ENCODE measurements around the gene RAB34.

Gene RAB34, protein sequence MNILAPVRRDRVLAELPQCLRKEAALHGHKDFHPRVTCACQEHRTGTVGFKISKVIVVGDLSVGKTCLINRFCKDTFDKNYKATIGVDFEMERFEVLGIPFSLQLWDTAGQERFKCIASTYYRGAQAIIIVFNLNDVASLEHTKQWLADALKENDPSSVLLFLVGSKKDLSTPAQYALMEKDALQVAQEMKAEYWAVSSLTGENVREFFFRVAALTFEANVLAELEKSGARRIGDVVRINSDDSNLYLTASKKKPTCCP

DNA sequence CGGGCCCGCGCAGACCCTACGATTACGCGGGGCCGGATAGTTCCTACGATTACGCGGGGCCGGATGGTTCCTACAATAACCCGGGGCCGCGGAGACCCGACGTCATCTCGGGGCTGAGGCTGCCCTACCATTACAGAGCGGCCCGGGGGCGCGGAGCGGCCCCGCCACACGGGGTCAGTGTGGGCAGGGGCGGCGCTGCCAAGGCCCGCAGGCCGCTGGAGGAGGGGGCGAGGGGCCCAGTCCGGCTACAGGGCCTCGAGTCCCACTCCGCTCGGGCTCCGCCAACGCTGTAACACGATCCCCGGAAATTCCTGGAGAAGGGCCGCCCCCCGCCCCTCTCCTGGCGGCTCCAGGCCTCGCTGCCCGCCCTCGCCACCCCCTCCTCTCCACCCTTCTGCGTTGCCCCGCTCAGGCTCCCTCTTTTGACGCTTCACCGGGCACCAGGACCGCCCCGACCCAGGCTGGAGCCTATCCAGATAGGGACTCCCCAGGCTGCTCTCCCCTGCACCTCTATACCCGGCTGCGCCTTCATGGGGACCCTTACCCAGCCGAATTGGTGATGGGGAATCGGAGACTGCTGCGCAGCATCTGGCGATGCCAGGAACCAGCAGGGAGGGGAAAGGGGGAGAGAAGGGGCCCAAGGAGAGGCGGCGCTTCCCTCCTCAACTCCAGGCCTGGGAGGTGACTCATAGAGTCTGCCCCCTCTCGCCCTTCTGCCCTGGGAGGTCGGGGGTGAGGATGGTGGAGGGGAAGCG, at the start of gene RAB34:
RAB34 (minus strand) TSS at position 291 of the 755 bp plus-strand sequence. CDS start 602 bp downstream, outside the sequence.
- peak in 3 of 6 experiments; percentile 8 to 24 (median 20) for DNase-seq

- no peak for DNase-seq
Measured at GRCh38 chr17:28765038-28765437, 47.4 kb upstream of the RAB34 start.

- peak; percentile 29 to 85 (median 70) for DNase-seq
Measured at GRCh38 chr17:28763804-28764266, 46.2 kb upstream of the RAB34 start.

DNA sequence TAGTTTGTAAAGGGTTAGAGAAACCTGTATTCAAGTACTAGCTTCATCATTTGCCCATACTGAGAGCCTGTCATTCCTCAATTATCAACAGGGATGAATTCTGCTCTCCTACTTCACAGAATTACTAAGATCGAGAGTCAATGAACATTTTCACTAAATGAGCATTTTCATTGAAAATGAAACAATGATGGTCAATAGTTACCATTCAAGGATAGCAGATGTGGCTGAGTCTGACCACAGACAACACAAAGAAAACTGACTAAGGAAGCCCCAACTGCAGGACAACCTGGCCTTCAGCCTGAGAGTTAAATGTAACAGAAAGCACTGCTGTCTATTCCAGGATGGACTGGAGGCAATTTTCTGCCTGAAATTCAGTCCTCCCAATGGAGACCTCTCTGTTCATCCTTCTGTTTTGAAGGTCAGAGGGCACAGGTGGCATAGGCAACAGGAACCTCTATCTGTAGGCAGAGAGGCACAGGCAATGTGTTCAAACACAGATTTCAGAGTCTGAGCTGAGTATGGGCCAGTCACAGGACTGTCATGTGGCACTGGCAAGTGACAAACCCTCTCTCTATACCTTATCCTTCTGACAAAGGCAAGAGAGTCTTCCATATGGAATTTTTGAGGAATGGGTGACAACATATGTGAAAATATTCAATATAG, 45.6 kb upstream of the RAB34 start:
- no peak for DNase-seq

DNA sequence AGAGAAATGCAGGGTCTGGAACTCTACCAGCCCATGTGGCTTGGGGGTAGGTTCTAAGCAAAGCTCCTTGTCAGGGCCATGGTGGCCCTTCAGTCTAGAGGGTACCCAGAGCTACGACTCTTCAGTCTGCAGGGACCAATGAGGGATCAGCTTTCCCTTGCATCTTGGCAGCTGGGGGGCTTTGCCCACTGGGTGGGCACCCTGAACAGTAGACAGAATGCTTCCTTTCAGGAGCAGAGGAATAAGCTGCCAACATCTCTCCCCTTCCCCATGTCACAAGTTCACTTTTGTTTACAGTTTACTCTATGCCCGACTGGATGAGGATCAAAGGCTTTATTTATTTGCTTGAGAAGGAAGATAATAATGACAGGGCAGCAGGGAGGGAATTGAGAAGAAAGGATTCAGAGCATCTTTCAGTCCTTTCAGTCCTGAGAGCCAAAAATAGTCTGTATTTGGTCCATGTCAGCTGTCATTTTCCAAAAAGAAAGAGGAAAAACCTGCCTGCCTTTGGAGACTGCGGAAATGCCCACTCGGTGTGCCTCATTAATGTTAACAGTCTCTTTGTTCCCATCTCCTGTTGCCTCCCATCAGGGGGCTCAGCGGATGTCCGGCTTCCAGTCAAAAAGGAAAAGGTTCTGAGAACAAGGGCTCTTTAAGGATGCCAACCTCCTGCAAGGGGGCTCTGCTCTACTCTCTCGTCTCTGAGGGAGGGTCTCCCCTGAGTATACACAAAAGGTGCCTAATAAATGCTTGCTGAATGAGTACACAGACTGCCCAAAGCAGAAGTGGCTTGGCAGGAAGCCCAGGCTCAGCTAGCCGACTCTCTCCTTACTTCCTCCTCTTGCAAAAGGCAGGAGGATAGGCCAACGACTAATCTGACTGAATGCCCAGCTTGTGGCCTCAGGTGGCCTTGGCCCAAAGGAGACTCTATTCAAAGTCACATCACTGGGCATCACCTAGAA, 43.2 kb upstream of the RAB34 start:
- DNase-seq, result no peak

DNA sequence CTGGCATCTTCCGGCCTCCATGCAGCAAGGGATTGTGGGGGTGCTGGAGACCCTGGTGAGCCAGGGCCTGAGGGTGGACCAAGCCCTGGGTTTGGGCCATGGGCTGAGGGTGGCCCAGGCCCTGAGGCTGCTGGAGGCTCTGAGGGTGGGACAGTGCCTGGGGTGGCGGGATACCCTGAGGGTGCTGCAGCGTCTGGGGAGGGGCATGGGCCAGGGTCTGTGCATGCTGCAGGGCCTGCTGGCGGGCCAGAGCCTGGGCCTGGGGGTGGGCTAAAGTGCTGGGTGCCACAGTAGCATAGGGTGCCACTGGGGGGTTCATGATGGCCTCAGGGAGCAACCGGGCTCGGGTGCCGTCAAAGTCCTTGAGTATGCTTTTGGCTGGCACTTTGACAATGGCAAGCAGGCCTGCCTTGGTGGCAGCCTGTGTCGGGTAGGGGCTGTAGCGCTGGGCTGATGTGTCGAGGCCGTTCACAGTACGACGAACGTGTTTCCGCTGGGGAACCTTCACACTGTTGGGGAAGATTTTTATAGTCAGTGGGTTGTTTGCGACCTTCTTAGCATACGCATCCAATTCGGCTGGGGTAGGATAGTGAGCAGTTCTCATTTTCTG, 41.7 kb upstream of the RAB34 start:
- DNase-seq, result no peak

DNA sequence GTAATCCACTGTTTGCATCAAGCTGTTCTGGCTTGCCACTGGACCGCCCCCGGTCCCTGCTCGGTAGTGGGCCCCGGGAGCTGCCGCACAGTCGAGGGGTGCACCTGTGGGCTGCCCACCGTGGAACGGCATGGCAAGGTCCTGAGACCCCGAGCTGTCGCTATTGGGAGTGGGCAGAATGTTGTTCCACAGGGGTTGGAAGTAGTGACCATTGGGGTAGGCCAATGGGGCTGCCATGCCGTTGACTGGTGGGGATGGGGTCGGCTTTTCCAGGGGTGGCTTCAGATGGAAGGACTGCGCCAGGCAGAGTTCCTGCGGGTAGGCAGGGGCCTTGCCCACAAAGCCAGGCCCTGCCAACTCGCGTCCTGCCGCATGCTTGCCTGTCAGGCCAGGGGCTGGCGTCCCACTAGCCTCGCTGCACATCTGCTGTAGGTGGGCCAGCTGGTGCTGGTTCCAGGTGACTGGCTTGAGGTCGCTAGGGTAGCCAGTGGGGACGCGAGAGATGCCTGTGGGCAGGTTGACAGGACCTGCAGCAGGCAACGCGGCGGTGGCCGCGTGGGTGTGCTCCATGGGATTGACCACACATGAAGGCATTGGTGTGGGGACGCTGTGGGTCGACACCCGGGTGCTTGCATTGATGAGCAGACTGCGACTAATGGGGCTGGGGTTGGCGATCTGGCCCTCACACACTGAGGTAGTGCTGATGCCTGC, 40.9 kb upstream of the RAB34 start:
- no peak for DNase-seq

GRCh38 chr17:28756049-28756804, 38.6 kb upstream of the RAB34 start:
- DNase-seq, result no peak

DNA sequence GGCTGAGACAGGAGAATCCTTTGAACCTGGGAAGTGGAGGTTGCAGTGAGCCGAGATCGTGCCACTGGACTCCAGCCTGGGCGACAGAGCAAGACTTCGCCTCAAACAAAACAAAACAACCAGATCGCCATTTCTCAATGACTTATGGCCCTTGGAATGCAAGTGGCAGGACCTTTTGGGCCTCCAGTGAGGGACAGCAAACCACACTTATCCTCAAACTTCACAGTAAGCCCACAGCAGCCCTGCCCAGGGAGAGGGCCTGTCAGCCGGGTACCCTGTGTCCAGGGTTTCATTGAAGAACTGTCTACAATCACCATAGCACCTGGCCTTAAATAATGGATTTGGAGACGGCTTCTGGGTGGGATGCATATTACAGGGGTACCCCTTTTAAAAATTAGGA, 37.8 kb upstream of the RAB34 start:
- DNase-seq, result no peak

DNA sequence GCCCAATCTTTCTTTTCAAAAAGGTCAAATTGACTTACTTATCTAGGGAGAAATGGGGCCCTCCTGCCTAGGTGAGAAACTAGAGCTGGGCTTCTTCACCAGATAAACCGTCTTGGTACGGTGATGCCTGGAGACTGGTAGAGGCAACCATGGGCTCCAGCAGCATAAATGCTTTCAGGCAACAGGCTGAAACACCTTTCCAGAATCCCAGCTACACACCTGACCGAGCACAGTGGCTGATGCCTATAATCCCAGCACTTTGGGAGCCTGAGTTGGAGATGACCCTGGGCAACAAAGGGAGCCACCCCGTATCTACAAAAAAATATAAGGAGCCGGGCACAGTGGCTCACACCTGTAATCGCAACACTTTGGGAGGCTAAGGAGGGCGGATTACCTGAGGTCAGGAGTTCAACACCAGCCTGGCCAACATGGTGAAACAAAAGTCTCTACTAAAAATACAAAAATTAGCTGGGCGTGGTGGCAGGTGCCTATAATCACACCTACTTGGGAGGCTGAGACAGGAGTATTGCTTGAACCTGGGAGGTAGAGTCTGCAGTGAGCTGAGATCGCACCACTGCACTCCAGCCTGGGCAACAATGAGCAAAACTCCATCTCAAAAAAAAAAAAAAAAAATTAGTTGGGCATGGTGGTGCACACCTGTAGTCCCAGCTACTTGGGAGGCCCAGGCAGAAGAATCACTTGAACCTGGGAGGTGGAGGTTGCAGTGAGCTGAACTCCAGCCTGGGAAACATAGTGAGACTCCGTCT, 34.1 kb upstream of the RAB34 start:
- no peak for DNase-seq

- DNase-seq, result peak; percentile 72 to 86 (median 82)
Measured at GRCh38 chr17:28750178-28751047, 32.7 kb upstream of the RAB34 start.

DNA sequence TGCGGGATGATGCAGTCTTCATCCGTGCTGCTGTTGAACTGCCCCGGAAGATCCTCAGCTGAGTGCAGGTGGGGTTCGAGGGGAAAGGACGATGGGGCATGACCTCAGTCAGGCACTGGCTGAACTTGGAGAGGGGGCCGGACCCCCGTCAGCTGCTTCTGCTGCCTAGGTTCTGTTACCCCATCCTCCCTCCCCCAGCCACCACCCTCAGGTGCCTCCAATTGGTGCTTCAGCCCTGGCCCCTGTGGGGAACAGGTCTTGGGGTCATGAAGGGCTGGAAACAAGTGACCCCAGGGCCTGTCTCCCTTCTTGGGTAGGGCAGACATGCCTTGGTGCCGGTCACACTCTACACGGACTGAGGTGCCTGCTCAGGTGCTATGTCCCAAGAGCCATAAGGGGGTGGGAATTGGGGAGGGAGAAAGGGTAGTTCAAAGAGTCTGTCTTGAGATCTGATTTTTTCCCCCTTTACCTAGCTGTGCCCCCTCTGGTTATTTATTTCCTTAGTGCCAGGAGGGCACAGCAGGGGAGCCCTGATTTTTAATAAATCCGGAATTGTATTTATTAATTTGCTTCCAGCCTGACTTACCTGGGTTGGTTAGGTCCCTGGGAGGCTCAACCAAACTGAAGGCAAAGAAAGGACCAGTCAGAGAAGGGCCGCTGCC, 32.0 kb upstream of the RAB34 start:
- DNase-seq, result no peak

- DNase-seq, result peak in 1 of 6 experiments; percentile 11
Measured at GRCh38 chr17:28748852-28749515, 31.3 kb upstream of the RAB34 start.

DNA sequence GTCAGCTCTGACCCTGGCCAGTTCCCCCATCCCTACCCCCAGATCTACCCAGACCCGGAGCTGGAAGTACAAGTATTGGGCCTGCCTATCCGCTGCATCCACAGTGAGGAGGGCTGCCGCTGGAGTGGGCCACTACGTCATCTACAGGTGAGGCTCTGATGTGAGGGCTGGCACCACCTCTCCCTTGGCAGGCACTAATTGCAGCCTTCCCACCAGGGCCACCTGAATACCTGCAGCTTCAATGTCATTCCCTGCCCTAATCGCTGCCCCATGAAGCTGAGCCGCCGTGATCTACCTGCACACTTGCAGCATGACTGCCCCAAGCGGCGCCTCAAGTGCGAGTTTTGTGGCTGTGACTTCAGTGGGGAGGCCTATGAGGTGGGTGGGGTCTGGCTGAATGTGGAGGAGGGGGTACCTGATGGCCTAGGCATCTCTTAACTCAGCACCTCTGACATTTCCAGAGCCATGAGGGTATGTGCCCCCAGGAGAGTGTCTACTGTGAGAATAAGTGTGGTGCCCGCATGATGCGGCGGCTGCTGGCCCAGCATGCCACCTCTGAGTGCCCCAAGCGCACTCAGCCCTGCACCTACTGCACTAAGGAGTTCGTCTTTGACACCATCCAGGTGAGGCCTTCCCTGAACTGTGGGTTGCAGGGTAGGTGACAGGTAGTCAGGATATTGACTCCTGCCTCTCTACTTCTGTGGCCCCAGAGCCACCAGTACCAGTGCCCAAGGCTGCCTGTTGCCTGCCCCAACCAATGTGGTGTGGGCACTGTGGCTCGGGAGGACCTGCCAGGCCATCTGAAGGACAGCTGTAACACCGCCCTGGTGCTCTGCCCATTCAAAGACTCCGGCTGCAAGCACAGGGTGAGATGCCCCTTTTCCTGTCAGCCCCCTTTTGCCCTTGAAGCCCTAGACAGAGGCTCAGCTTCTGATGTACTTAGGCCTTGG, 30.4 kb upstream of the RAB34 start:
- DNase-seq, result no peak

DNA sequence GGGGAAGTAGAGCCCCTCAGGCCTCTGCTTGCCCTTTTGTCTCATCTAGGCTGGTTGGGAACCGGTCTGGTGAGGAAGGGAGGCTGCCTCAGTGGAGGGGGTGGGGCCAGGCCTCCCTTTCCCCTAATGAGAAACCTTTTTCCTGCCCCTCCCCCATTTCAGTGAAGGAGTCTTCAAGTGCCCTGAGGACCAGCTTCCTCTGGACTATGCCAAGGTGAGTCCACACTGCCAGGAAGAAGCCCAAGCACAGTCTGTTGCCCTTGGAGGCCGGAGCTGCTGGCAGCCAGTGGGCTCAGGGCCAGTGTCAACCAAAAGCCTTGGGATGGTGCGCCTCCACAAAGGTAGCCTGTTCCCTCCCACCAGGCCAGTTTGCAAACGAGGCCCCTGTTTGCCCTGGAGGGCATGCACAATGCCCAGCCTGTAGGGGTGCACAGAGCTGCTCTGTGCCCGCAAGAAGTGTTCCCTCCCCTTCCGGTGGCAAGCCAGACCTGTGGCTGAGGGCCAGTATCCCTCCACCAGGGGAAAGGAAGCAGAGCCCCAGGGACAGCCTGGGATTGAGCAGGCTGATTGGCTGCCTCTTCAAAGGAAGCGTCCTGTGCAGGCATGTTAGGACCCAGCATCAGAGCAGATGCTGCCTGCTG, 29.5 kb upstream of the RAB34 start:
- DNase-seq, result no peak

DNA sequence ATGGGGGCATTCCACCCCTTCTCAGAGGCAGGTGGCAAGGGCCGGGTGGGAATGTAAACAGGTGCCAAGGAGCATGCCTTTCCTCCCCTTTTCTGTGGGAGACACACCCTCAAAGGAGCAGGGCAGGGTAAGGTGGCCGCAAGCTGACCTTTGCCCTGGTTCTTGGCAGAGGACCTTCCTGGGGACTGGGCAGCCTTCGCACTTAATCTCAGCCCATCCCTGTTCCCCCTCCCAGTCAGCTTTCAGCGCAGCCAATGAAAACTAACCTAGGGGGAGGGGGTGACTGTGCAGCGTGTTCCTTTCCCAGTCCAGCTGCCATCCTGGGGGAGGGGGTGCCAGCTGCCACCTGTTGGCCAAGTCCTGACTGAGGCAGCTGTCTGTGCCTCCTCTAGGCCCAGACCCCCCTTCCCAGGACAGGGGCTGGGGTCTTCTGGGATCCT, 29.0 kb upstream of the RAB34 start:
- DNase-seq, result no peak

Data from stimulated activated naive CD4-positive, alpha-beta T cell (primary cell).